Measurements from ENCODE around the gene ADAMTS7. TPM values are rescaled to one million over a fixed set of nuclear protein-coding genes. Genes with fewer than 3 reads are reported as not detected.

The ADAMTS7 gene
- total RNA-seq, 1 experiment from 2014 or later, result 12.0 TPM

DNA sequence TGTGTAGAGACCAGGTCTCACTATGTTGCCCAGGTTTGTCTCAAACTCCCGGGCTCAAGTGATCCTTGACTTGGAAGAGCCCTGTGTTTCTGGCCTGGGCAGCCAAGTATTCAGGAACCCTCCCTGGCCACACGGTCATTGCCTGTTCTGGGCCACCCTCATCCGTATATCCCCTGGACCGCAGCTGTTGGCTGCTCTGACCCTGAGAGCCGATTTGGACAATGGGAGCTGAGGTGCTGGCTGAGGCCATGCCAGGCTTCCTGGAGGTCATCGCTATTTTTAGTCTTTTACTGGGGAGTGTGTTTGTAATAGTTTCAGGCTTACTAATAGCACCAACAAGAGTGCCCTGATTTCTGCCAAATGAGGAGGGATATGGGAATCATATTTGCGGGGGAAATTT lies 60.7 kb downstream of the ADAMTS7 start (continued):
- TF ChIP-seq REST (IDR thresholded peaks at IDR 0.05; ENCODE audit: low read depth) (no peak), CEBPB (IDR thresholded peaks at IDR 0.05; ENCODE audit: low read depth) (no peak), CBX3 (IDR thresholded peaks at IDR 0.05; ENCODE audit: low read depth) (no peak)
- TF ChIP-seq, protein P1, sequence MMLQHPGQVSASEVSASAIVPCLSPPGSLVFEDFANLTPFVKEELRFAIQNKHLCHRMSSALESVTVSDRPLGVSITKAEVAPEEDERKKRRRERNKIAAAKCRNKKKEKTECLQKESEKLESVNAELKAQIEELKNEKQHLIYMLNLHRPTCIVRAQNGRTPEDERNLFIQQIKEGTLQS (IDR thresholded peaks at IDR 0.05), result no peak

DNA sequence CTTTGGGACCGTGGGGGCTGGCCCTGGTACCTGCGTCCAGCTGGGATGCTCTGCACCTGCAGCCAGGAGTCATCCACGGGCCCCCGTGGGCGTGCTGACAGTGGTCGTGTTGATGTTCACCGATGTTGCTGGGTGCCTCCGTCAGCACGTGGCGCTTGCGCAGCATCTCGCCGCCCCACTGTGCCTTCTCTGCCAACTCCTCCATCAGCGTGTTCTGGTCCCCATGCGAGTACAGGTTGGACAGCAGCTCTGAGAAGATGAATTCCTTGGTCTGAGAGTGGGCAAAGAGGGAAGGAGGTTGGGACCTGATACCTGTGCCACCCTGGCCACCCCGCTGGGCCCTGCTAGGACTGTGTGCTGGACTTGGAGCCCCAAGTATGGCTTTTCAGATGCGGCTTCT lies 61.4 kb downstream of the ADAMTS7 start:
- ChIA-PET CTCF (interaction anchor here (1.2 to 1.7 kb wide), 4 partner anchors 12 to 441 kb away, joined by 3 to 9 read pairs (median 4); no protein-coding TSS in a partner anchor), RAD21 (ENCODE audit: low non-redundant PET in 1 of 2, low total read pairs in 2 of 2, uncharacterized antibody in 2 of 2, unreplicated experiment in 2 of 2) (no interaction called here), POLR2A (interaction anchor here (0.6 kb wide), 1 partner anchor 493 kb away, joined by 4 read pairs; no protein-coding TSS in a partner anchor)
- H3K79me2 ChIP-seq (ENCODE audit: insufficient read depth, low read length), result no peaks in the 10 kb centered on the region
- BruUV-seq (replicated peaks), result no TSS peak
- TF ChIP-seq ZNF274 (IDR thresholded peaks at IDR 0.05; ENCODE audit: low read depth, low read length) (no peak), ZFX (IDR thresholded peaks at IDR 0.05) (no peak), SIN3A (IDR thresholded peaks at IDR 0.05; ENCODE audit: low read depth) (no peak), FOSL1 (IDR thresholded peaks at IDR 0.05; ENCODE audit: low read depth) (no peak), POLR2AphosphoS5 (IDR thresholded peaks at IDR 0.05; ENCODE audit: low read depth, low read length) (no peak), EGR1 (IDR thresholded peaks at IDR 0.05; ENCODE audit: low read depth) (no peak), CTCF (IDR thresholded peaks at IDR 0.05 in 2 of 3, conservative IDR thresholded peaks at IDR 0.05 in 1 of 3; ENCODE audit: borderline replicate concordance in 1 of 3, insufficient read depth in 1 of 3, low read depth in 2 of 3, low read length in 2 of 3) (no peak), RAD21 (IDR thresholded peaks at IDR 0.05; ENCODE audit: low read depth) (no peak), EZH2phosphoT487 (IDR thresholded peaks at IDR 0.05; ENCODE audit: borderline replicate concordance) (no peak), EZH2 (IDR thresholded peaks at IDR 0.05) (no peak), CBX3 (IDR thresholded peaks at IDR 0.05; ENCODE audit: low read depth) (no peak), REST (IDR thresholded peaks at IDR 0.05; ENCODE audit: low read depth) (no peak), JUND (IDR thresholded peaks at IDR 0.05) (no peak), POLR2A (IDR thresholded peaks at IDR 0.05; ENCODE audit: borderline replicate concordance, extremely low read depth, insufficient read depth, insufficient read length) (no peak), SP1 (IDR thresholded peaks at IDR 0.05; ENCODE audit: low read depth) (no peak), TCF7L2 (IDR thresholded peaks at IDR 0.05; ENCODE audit: borderline replicate concordance, extremely low read depth, insufficient read depth, insufficient read length) (no peak)
- H2AFZ ChIP-seq (ENCODE audit: low read depth, low read length, poor library complexity, severe bottlenecking), result no peak overlapping the region
- no peaks in the 10 kb centered on the region for H3K36me3 ChIP-seq (ENCODE audit: control insufficient read depth in 1 of 2, insufficient read depth in 2 of 2, low read length in 2 of 2)
- no peak overlapping the region for H3K4me3 ChIP-seq (replicated peaks in 1 of 2; ENCODE audit: low read depth in 1 of 2, low read length in 2 of 2)
- no peaks in the 10 kb centered on the region for H4K20me1 ChIP-seq (ENCODE audit: insufficient read depth)
- peaks cover 0 to 6% of the 10 kb centered on the region in 2 experiments; a peak in 1 of 4 replicates for H3K4me1 ChIP-seq (ENCODE audit: control insufficient read depth in 1 of 2, insufficient read depth in 2 of 2, low read length in 2 of 2)
- ATAC-seq (no peak), DNase-seq (ENCODE audit: low read depth, low spot score) (no peak)
- no peaks in the 10 kb centered on the region for H3K9me3 ChIP-seq (ENCODE audit: control insufficient read depth in 1 of 2, insufficient read depth in 1 of 2, low read depth in 1 of 2, low read length in 2 of 2)
- no peak overlapping the region for H3K4me2 ChIP-seq (ENCODE audit: low read length)
- no peak overlapping the region for H3K9ac ChIP-seq (ENCODE audit: low read length)
- no peaks in the 10 kb centered on the region for H3K27me3 ChIP-seq (ENCODE audit: insufficient read depth, low read length)
- intact Hi-C loops (cut with micrococcal nuclease), result loop anchor here (2.0 to 10.0 kb wide), 3 partner anchors 255 to 441 kb away; no protein-coding TSS in a partner anchor
- H3K9me2 ChIP-seq (ENCODE audit: insufficient read depth), result no peaks in the 10 kb centered on the region
- no peak overlapping the region for H3K27ac ChIP-seq (ENCODE audit: low read depth, low read length)

Measured in HCT116 (cell line).